ENCODE results near the gene ARMH3. TPM values are rescaled to one million over a fixed set of nuclear protein-coding genes. Genes with fewer than 3 reads are reported as not detected.
A peak's percentile ranks its signal among the peaks of the same experiment; 100 is the strongest.

The ARMH3 gene
- total and polyA plus RNA-seq, 10 of the 15 experiments (the other 5 are each of a cell fraction or from before 2014, with no cell fraction given), result 13.0 to 33.0 (median 16.4) TPM

DNA sequence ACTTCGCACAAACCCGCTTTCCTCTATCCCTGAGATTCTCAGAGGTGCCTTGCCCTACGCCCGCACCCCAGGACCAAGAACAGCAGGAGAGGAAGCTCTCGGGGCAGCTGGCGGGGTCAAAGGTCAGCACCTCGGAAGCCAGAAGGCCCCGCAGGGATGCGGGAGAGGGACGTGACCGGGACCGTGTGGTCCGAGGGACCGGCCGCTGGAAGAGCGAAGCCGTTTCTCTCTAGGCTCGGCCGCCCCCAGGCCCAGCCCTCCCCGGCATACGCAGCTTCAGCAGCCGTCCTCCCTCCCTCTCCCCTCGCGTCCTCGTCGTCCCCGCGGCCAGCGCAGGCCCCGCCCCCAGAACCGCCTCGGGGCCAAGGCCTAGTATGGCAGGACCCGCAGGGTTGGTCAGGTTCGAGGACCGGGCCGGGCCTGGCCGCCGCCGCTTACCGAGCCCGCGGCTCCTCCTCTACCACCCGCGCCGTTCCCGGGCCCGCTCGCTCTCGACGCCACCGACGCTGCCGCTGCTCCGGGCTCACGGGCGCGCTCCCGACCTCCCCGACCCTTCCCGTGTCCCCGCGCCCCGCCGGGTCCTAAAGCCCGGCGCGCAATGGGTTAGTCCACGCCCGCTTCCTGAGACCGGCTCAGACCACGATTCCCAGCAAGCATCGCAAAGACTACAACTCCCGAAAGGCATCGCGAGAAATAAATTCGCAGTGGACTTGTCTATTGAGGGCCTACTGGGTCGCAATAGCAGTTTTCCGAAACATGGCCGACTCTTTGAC, at the start of gene ARMH3 (continued):
- TF ChIP-seq LARP7 (IDR thresholded peaks at IDR 0.05), result peak; percentile 99
- TF ChIP-seq POLR2AphosphoS2 (IDR thresholded peaks at IDR 0.05; ENCODE audit: low read depth, low read length), result peak; percentile 87; the same call in 1 of the 2 replicates
- no peak for TF ChIP-seq ZZZ3 (IDR thresholded peaks at IDR 0.05; ENCODE audit: control insufficient read depth, insufficient read length, low read depth)
- TF ChIP-seq, protein P1, sequence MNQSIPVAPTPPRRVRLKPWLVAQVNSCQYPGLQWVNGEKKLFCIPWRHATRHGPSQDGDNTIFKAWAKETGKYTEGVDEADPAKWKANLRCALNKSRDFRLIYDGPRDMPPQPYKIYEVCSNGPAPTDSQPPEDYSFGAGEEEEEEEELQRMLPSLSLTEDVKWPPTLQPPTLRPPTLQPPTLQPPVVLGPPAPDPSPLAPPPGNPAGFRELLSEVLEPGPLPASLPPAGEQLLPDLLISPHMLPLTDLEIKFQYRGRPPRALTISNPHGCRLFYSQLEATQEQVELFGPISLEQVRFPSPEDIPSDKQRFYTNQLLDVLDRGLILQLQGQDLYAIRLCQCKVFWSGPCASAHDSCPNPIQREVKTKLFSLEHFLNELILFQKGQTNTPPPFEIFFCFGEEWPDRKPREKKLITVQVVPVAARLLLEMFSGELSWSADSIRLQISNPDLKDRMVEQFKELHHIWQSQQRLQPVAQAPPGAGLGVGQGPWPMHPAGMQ (IDR thresholded peaks at IDR 0.05; ENCODE audit: borderline replicate concordance), result no peak
- TF ChIP-seq CEBPB (IDR thresholded peaks at IDR 0.05; ENCODE audit: borderline replicate concordance in 1 of 2, low read depth in 2 of 2, low read length in 2 of 2), result no peak
- TF ChIP-seq SUZ12 (IDR thresholded peaks at IDR 0.05; ENCODE audit: unreplicated experiment), result no peak
- TF ChIP-seq, protein P2, sequence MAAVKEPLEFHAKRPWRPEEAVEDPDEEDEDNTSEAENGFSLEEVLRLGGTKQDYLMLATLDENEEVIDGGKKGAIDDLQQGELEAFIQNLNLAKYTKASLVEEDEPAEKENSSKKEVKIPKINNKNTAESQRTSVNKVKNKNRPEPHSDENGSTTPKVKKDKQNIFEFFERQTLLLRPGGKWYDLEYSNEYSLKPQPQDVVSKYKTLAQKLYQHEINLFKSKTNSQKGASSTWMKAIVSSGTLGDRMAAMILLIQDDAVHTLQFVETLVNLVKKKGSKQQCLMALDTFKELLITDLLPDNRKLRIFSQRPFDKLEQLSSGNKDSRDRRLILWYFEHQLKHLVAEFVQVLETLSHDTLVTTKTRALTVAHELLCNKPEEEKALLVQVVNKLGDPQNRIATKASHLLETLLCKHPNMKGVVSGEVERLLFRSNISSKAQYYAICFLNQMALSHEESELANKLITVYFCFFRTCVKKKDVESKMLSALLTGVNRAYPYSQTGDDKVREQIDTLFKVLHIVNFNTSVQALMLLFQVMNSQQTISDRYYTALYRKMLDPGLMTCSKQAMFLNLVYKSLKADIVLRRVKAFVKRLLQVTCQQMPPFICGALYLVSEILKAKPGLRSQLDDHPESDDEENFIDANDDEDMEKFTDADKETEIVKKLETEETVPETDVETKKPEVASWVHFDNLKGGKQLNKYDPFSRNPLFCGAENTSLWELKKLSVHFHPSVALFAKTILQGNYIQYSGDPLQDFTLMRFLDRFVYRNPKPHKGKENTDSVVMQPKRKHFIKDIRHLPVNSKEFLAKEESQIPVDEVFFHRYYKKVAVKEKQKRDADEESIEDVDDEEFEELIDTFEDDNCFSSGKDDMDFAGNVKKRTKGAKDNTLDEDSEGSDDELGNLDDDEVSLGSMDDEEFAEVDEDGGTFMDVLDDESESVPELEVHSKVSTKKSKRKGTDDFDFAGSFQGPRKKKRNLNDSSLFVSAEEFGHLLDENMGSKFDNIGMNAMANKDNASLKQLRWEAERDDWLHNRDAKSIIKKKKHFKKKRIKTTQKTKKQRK (IDR thresholded peaks at IDR 0.05; ENCODE audit: low read depth, low read length), result no peak
- 0 out of 2 replicates have a peak, but pooled peaks have one; percentile 39 for TF ChIP-seq IRF4 (IDR thresholded peaks at IDR 0.05; ENCODE audit: low read depth, low read length)
- TF ChIP-seq PAX5 (IDR thresholded peaks at IDR 0.05; ENCODE audit: borderline replicate concordance, low read depth, low read length), result 0 out of 2 replicates have a peak, but pooled peaks have one; percentile 3
- no peak for TF ChIP-seq ZBED1 (IDR thresholded peaks at IDR 0.05; ENCODE audit: borderline replicate concordance)
- TF ChIP-seq SP1 (IDR thresholded peaks at IDR 0.05; ENCODE audit: low read depth, low read length), result peak; percentile 80
- peak; percentile 94 for TF ChIP-seq SMARCA5 (IDR thresholded peaks at IDR 0.05)
- TF ChIP-seq FOXK2 (IDR thresholded peaks at IDR 0.05), result peak; percentile 9; the same call in 1 of the 2 replicates
- TF ChIP-seq ASH2L (IDR thresholded peaks at IDR 0.05; ENCODE audit: borderline replicate concordance, low read depth), result peak; percentile 95; the same call in 1 of the 2 replicates
- peak; percentile 30 to 82 for TF ChIP-seq EGR1 (IDR thresholded peaks at IDR 0.05; ENCODE audit: borderline replicate concordance in 1 of 2, low read depth in 2 of 2, low read length in 2 of 2)
- TF ChIP-seq CREB1 (IDR thresholded peaks at IDR 0.05; ENCODE audit: low read depth), result peak; percentile 89
- TF ChIP-seq, protein P3, sequence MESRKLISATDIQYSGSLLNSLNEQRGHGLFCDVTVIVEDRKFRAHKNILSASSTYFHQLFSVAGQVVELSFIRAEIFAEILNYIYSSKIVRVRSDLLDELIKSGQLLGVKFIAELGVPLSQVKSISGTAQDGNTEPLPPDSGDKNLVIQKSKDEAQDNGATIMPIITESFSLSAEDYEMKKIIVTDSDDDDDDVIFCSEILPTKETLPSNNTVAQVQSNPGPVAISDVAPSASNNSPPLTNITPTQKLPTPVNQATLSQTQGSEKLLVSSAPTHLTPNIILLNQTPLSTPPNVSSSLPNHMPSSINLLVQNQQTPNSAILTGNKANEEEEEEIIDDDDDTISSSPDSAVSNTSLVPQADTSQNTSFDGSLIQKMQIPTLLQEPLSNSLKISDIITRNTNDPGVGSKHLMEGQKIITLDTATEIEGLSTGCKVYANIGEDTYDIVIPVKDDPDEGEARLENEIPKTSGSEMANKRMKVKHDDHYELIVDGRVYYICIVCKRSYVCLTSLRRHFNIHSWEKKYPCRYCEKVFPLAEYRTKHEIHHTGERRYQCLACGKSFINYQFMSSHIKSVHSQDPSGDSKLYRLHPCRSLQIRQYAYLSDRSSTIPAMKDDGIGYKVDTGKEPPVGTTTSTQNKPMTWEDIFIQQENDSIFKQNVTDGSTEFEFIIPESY (IDR thresholded peaks at IDR 0.05), result no peak
- 0 out of 2 replicates have a peak, but pooled peaks have one; percentile 8 for TF ChIP-seq NBN (IDR thresholded peaks at IDR 0.05)
- TF ChIP-seq, protein P4, sequence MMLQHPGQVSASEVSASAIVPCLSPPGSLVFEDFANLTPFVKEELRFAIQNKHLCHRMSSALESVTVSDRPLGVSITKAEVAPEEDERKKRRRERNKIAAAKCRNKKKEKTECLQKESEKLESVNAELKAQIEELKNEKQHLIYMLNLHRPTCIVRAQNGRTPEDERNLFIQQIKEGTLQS (IDR thresholded peaks at IDR 0.05; ENCODE audit: borderline replicate concordance, extremely low read depth, low read depth, low read length), result no peak
- TF ChIP-seq KAT2A (conservative IDR thresholded peaks at IDR 0.05; ENCODE audit: control insufficient read depth, low read depth, low read length), result no peak
- peak in 1 of 2 experiments; percentile 1; a peak in 1 of 4 replicates for TF ChIP-seq ETV6 (conservative IDR thresholded peaks at IDR 0.05 in 1 of 2, IDR thresholded peaks at IDR 0.05 in 1 of 2; ENCODE audit: borderline replicate concordance in 1 of 2, low read depth in 1 of 2)
- peak; percentile 81; the same call in 1 of the 2 replicates for TF ChIP-seq CHD1 (IDR thresholded peaks at IDR 0.05; ENCODE audit: low read depth, low read length)
- TF ChIP-seq JUND (IDR thresholded peaks at IDR 0.05; ENCODE audit: low read depth, low read length), result peak; percentile 24; the same call in 1 of the 2 replicates
